PC-3 (cell line): ENCODE data around the gene HOXD4.

ENCODE experiments used
- EZH2 ChIP-seq: fragments of 300-600 bp; sonication (generic); IDR thresholded peaks from one replicate; pipeline ENCODE4 v1.6.1; 2017; ENCODE audit warnings: antibody characterized with exemption, mild to moderate bottlenecking, low read length; ENCODE audit not compliant: unreplicated experiment
- TF ChIP-seq, protein P1 (sequence below): fragments of 300-600 bp; sonication (generic); conservative IDR thresholded peaks from 2 replicates; pipeline ENCODE4 v1.5.1; 2017; ENCODE audit warnings: antibody characterized with exemption, low read depth, mild to moderate bottlenecking, low read length

DNA sequence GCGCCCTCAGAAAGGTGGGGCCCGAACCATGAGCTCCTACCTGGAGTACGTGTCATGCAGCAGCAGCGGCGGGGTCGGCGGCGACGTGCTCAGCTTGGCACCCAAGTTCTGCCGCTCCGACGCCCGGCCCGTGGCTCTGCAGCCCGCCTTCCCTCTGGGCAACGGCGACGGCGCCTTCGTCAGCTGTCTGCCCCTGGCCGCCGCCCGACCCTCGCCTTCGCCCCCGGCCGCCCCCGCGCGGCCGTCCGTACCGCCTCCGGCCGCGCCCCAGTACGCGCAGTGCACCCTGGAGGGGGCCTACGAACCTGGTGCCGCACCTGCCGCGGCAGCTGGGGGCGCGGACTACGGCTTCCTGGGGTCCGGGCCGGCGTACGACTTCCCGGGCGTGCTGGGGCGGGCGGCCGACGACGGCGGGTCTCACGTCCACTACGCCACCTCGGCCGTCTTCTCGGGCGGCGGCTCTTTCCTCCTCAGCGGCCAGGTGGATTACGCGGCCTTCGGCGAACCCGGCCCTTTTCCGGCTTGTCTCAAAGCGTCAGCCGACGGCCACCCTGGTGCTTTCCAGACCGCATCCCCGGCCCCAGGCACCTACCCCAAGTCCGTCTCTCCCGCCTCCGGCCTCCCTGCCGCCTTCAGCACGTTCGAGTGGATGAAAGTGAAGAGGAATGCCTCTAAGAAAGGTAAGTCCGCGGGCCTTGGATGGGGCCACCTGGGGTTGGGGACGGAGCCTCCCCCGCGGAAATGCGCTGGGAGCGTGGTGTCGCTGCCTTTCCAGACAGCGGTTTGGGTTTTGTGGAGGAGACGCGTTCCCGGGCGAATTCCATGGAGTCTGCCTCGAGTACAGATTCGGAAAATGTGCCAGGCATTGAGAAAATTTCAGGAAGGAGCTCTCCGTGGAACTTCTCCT lies 37.7 kb downstream of the HOXD4 start:
- TF ChIP-seq, protein P1, sequence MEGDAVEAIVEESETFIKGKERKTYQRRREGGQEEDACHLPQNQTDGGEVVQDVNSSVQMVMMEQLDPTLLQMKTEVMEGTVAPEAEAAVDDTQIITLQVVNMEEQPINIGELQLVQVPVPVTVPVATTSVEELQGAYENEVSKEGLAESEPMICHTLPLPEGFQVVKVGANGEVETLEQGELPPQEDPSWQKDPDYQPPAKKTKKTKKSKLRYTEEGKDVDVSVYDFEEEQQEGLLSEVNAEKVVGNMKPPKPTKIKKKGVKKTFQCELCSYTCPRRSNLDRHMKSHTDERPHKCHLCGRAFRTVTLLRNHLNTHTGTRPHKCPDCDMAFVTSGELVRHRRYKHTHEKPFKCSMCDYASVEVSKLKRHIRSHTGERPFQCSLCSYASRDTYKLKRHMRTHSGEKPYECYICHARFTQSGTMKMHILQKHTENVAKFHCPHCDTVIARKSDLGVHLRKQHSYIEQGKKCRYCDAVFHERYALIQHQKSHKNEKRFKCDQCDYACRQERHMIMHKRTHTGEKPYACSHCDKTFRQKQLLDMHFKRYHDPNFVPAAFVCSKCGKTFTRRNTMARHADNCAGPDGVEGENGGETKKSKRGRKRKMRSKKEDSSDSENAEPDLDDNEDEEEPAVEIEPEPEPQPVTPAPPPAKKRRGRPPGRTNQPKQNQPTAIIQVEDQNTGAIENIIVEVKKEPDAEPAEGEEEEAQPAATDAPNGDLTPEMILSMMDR, result no peak
- no peak for TF ChIP-seq EZH2
